ENCODE measurements around the gene CAMTA1.

DNA sequence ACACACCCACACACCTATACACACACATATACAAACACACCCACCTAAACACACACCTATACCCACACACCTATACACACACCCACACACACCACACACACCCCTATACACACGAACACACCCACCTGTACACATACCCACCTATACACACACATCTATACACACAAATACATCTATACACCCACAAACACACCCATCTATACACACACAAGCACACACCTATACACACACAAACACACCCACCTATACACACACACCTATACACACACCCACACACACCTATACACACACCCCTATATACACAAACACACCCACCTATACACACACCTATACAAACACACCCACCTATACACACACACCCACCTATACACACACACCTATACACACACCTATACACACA is 869.5 kb downstream of the CAMTA1 start:
- TF ChIP-seq EZH2 (IDR thresholded peaks at IDR 0.05; ENCODE audit: borderline replicate concordance, low read depth, low read length) (no peak), HIVEP1 (CRISPR knock-in tag; IDR thresholded peaks at IDR 0.05) (no peak), SNIP1 (IDR thresholded peaks at IDR 0.05; ENCODE audit: low read depth) (no peak), ATF3 (IDR thresholded peaks at IDR 0.05) (no peak), ATF3 (CRISPR knock-in tag; conservative IDR thresholded peaks at IDR 0.05) (no peak), REST (IDR thresholded peaks at IDR 0.05; ENCODE audit: borderline replicate concordance) (no peak), REST (CRISPR knock-in tag; IDR thresholded peaks at IDR 0.05; ENCODE audit: low read depth) (no peak), MLX (CRISPR knock-in tag; conservative IDR thresholded peaks at IDR 0.05) (no peak), MEF2A (IDR thresholded peaks at IDR 0.05; ENCODE audit: control insufficient read depth, low read depth, low read length) (no peak), BRCA1 (IDR thresholded peaks at IDR 0.05) (no peak), BRCA1 (CRISPR knock-in tag; IDR thresholded peaks at IDR 0.05) (no peak), ZNF3 (CRISPR knock-in tag; IDR thresholded peaks at IDR 0.05) (no peak), SAFB (IDR thresholded peaks at IDR 0.05; ENCODE audit: borderline replicate concordance, low read depth, low read length) (no peak), SETDB1 (IDR thresholded peaks at IDR 0.05; ENCODE audit: low read length) (no peak), KDM4B (IDR thresholded peaks at IDR 0.05; ENCODE audit: borderline replicate concordance in 2 of 2, low read depth in 1 of 2) (no peak), ZBTB49 (CRISPR knock-in tag; IDR thresholded peaks at IDR 0.05; ENCODE audit: borderline replicate concordance) (no peak)
- TF ChIP-seq, protein P1, sequence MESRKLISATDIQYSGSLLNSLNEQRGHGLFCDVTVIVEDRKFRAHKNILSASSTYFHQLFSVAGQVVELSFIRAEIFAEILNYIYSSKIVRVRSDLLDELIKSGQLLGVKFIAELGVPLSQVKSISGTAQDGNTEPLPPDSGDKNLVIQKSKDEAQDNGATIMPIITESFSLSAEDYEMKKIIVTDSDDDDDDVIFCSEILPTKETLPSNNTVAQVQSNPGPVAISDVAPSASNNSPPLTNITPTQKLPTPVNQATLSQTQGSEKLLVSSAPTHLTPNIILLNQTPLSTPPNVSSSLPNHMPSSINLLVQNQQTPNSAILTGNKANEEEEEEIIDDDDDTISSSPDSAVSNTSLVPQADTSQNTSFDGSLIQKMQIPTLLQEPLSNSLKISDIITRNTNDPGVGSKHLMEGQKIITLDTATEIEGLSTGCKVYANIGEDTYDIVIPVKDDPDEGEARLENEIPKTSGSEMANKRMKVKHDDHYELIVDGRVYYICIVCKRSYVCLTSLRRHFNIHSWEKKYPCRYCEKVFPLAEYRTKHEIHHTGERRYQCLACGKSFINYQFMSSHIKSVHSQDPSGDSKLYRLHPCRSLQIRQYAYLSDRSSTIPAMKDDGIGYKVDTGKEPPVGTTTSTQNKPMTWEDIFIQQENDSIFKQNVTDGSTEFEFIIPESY (CRISPR knock-in tag; IDR thresholded peaks at IDR 0.05): no peak
